GM21717 (cell line): Measurements from ENCODE around the gene TOMM40L.

Experiments used
- ATAC-seq: cut with Tn5 transposase; IDR thresholded peaks from one replicate; pipeline ENCODE4 v1.9.1; 2021; ENCODE audit warnings: mild to moderate bottlenecking, moderate library complexity; ENCODE audit not compliant: unreplicated experiment

TOMM40L gene

GRCh38 chr1:161196521-161197451 is 29.1 kb upstream of the TOMM40L start:
- no peak for ATAC-seq

GRCh38 chr1:161197560-161198193 is 28.2 kb upstream of the TOMM40L start:
- ATAC-seq, result no peak

GRCh38 chr1:161198194-161198896 is 27.5 kb upstream of the TOMM40L start:
- no peak for ATAC-seq

- ATAC-seq, result no peak
Observed at GRCh38 chr1:161198897-161199431, 26.9 kb upstream of the TOMM40L start, which contains the start of gene ADAMTS4. Gene ADAMTS4, minus strand, starts transcription at chr1:161199054. Its CDS starts 427 bp downstream, at chr1:161198627.

- no peak for ATAC-seq
Observed at GRCh38 chr1:161199506-161200139, 26.2 kb upstream of the TOMM40L start.

- no peak for ATAC-seq
Observed at GRCh38 chr1:161200421-161200991, 25.4 kb upstream of the TOMM40L start.

- ATAC-seq, result no peak
Observed at GRCh38 chr1:161200992-161201835, 24.6 kb upstream of the TOMM40L start.

- peak; percentile 93 for ATAC-seq
Observed at GRCh38 chr1:161201836-161202712, 23.8 kb upstream of the TOMM40L start, which contains the start of gene NDUFS2. Gene NDUFS2, plus strand, starts transcription at chr1:161202367. Its CDS starts 19 bp downstream, at chr1:161202386.

- ATAC-seq, result no peak
Observed at GRCh38 chr1:161206411-161207140, 19.3 kb upstream of the TOMM40L start.

GRCh38 chr1:161207173-161207572 is 18.7 kb upstream of the TOMM40L start:
- ATAC-seq, result no peak

GRCh38 chr1:161209790-161210409 is 16.0 kb upstream of the TOMM40L start:
- ATAC-seq, result no peak

- ATAC-seq, result no peak
Observed at GRCh38 chr1:161214369-161214768, 11.5 kb upstream of the TOMM40L start.

GRCh38 chr1:161215076-161215475 is 10.8 kb upstream of the TOMM40L start, which contains the start of gene FCER1G:
Gene FCER1G, plus strand, starts transcription at chr1:161215295. Its CDS starts 27 bp downstream, at chr1:161215322.
- ATAC-seq, result no peak

- peak; percentile 63 for ATAC-seq
Observed at GRCh38 chr1:161216945-161217712, 8.7 kb upstream of the TOMM40L start.

- ATAC-seq, result no peak
Observed at GRCh38 chr1:161217831-161218230, 8.0 kb upstream of the TOMM40L start.
